MM.1S (cell line): ENCODE results near the gene ABHD15.

Experiments
- DNase-seq: peaks from one replicate; pipeline ENCODE4 v3.0.0-alpha.2; 2015
- H2AFZ ChIP-seq: fragments of 300-600 bp; sonication (generic); 2 replicates; pipeline ENCODE4 v1.6.0; 2016; ENCODE audit warnings: antibody characterized with exemption, low read length
- H3F3A ChIP-seq: fragments of 300-600 bp; sonication (generic); 2 replicates; pipeline ENCODE4 v1.6.1; 2016; ENCODE audit warnings: mild to moderate bottlenecking, antibody characterized with exemption, low read length, moderate library complexity, mixed read lengths; ENCODE audit not compliant: insufficient read depth
- H3K27ac ChIP-seq: fragments of 300-600 bp; sonication (generic); 2 replicates; pipeline ENCODE4 v1.5.1; 2016; ENCODE audit warnings: mild to moderate bottlenecking, low read length
- H3K27me3 ChIP-seq: fragments of 300-600 bp; sonication (generic); replicated peaks from 2 replicates; pipeline ENCODE4 v1.6.0; 2016; ENCODE audit warnings: low read length; ENCODE audit not compliant: insufficient read depth
- H3K36me3 ChIP-seq: fragments of 300-600 bp; sonication (generic); replicated peaks from 2 replicates; pipeline ENCODE4 v1.6.1; 2016; ENCODE audit warnings: mild to moderate bottlenecking, low read length, mixed read lengths; ENCODE audit not compliant: insufficient read depth
- H3K4me1 ChIP-seq: fragments of 300-600 bp; sonication (generic); 2 replicates; pipeline ENCODE4 v1.6.1; 2016; ENCODE audit warnings: low read length, mixed read lengths
- H3K4me2 ChIP-seq: fragments of 300-600 bp; sonication (generic); 2 replicates; pipeline ENCODE4 v1.6.0; 2016; ENCODE audit warnings: low read depth, low read length
- H3K4me3 ChIP-seq: fragments of 300-600 bp; sonication (generic); 2 replicates; pipeline ENCODE4 v1.5.1; 2016; ENCODE audit warnings: low read length, mixed read lengths
- H3K79me2 ChIP-seq: fragments of 300-600 bp; sonication (generic); 2 replicates; pipeline ENCODE4 v1.6.1; 2016; ENCODE audit warnings: mixed run types, low read length, mixed read lengths
- H3K9ac ChIP-seq: fragments of 300-600 bp; sonication (generic); 2 replicates; pipeline ENCODE4 v1.6.1; 2016; ENCODE audit warnings: low read length, mixed read lengths
- H3K9me2 ChIP-seq: fragments of 300-600 bp; sonication (generic); replicated peaks from 2 replicates; pipeline ENCODE4 v1.6.1; 2016; ENCODE audit warnings: mild to moderate bottlenecking, low read length, mixed read lengths; ENCODE audit not compliant: insufficient read depth
- H3K9me3 ChIP-seq: fragments of 300-600 bp; sonication (generic); replicated peaks from 2 replicates; pipeline ENCODE4 v1.6.1; 2016; ENCODE audit warnings: mild to moderate bottlenecking, low read length, mixed read lengths; ENCODE audit not compliant: insufficient read depth
- H4K20me1 ChIP-seq: fragments of 300-600 bp; sonication (generic); 2 replicates; pipeline ENCODE4 v1.6.1; 2016; ENCODE audit warnings: mild to moderate bottlenecking, low read length, moderate library complexity, mixed read lengths; ENCODE audit not compliant: insufficient read depth
- CTCF ChIP-seq: fragments of 300-600 bp; sonication (generic); IDR thresholded peaks from 2 replicates; pipeline ENCODE4 v1.5.1; 2016; ENCODE audit warnings: antibody characterized with exemption, low read length, mixed read lengths
- EZH2 ChIP-seq: fragments of 300-600 bp; sonication (generic); optimal IDR thresholded peaks from 2 replicates; pipeline ENCODE3; 2017; ENCODE audit warnings: low read depth, mild to moderate bottlenecking, antibody characterized with exemption, low read length, mixed read lengths
- EZH2phosphoT487 ChIP-seq: fragments of 300-600 bp; sonication (generic); IDR thresholded peaks from 2 replicates; pipeline ENCODE4 v1.6.1; 2018; ENCODE audit warnings: antibody characterized with exemption, low read length

The ABHD15 gene

GRCh38 chr17:29546830-29547229 lies 20.0 kb downstream of the ABHD15 start:
- 0 out of 2 replicates have a peak, but pooled peaks cover 6% of the 10 kb centered on the region for H3K36me3 ChIP-seq
- no peaks in the 10 kb centered on the region for H3K9me3 ChIP-seq
- no peaks in the 10 kb centered on the region for H3F3A ChIP-seq
- no peaks in the 10 kb centered on the region for H3K4me1 ChIP-seq
- no peak overlapping the region for H3K27ac ChIP-seq
- no peak overlapping the region for H3K4me3 ChIP-seq
- H3K9me2 ChIP-seq = no peaks in the 10 kb centered on the region
- no peaks in the 10 kb centered on the region for H4K20me1 ChIP-seq
- H3K79me2 ChIP-seq = no peaks in the 10 kb centered on the region
- DNase-seq = no peak
- no peak overlapping the region for H3K9ac ChIP-seq
- H2AFZ ChIP-seq = no peak overlapping the region
- TF ChIP-seq CTCF (no peak), EZH2phosphoT487 (no peak), EZH2 (no peak)
- no peak overlapping the region for H3K4me2 ChIP-seq
- no peaks in the 10 kb centered on the region for H3K27me3 ChIP-seq

GRCh38 chr17:29546085-29546484 lies 20.8 kb downstream of the ABHD15 start:
- Histone ChIP-seq H3K79me2 (no peaks in the 10 kb centered on the region), H3K4me2 (no peak overlapping the region), H3K4me1 (no peaks in the 10 kb centered on the region), H4K20me1 (no peaks in the 10 kb centered on the region), H2AFZ (no peak overlapping the region), H3K27me3 (no peaks in the 10 kb centered on the region), H3K9me3 (no peaks in the 10 kb centered on the region), H3K4me3 (no peak overlapping the region), H3K9me2 (no peaks in the 10 kb centered on the region), H3F3A (no peaks in the 10 kb centered on the region), H3K27ac (no peak overlapping the region), H3K36me3 (0 out of 2 replicates have a peak, but pooled peaks cover 6% of the 10 kb centered on the region), H3K9ac (no peak overlapping the region)
- no peak for DNase-seq
- TF ChIP-seq CTCF (no peak), EZH2phosphoT487 (no peak), EZH2 (no peak)

GRCh38 chr17:29544066-29544465 lies 22.8 kb downstream of the ABHD15 start:
- H3K4me3 ChIP-seq = no peak overlapping the region
- no peaks in the 10 kb centered on the region for H3K27me3 ChIP-seq
- no peaks in the 10 kb centered on the region for H3K9me2 ChIP-seq
- TF ChIP-seq EZH2phosphoT487 (no peak), EZH2 (no peak), CTCF (no peak)
- no peaks in the 10 kb centered on the region for H3F3A ChIP-seq
- no peak overlapping the region for H2AFZ ChIP-seq
- H3K4me1 ChIP-seq = no peaks in the 10 kb centered on the region
- H3K27ac ChIP-seq = no peak overlapping the region
- no peaks in the 10 kb centered on the region for H3K79me2 ChIP-seq
- no peak for DNase-seq
- 0 out of 2 replicates have a peak, but pooled peaks cover 6% of the 10 kb centered on the region for H3K36me3 ChIP-seq
- no peaks in the 10 kb centered on the region for H3K9me3 ChIP-seq
- H4K20me1 ChIP-seq = no peaks in the 10 kb centered on the region
- H3K4me2 ChIP-seq = no peak overlapping the region
- H3K9ac ChIP-seq = no peak overlapping the region
